ENCODE measurements around the gene IL23A.
A peak's percentile ranks its signal among the peaks of the same experiment; 100 is the strongest.

Gene IL23A

DNA sequence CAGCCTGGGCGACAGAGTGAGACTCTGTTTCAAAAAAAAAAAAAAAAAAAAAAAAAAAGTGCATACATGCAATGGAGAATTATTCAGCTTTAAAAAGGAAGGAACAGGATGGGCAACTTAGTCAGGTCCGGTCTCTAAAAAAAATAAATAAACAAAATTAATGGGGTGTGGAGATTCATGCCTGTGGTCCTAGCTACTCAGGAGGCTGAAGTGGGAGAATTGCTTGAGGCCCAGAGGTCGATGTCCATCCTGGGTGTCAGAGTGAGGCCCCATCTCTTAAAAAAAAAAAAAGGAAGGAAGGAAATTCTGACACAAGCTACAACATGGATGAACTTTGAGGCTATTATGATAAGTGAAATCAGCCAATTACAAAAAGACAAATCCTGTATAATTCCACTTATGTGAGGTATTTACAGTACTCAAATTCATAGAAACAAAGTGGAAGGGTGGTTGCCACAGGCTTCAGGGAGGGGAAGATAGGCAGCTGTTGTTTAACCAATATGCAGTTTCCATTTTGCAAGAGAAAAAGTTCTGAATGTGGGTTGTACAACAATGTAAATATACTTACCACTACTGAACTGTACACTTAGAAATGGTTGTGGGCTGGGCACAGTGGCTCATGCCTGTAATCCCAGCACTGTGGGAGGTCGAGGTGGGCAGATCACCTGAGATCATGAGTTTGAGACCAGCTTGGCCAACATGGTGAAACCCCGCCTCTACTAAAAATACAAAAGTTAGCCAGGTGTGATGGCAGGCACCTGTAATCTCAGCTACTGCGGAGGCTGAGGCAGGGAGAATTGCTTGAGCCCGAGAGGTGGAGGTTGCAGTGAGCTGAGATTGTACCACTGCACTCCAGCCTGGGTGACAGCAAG is 36.3 kb downstream of the IL23A start:
- Mint-ChIP-seq H3K27ac (no peak overlapping the region), H3K4me3 (no peak overlapping the region), H3K27me3 (no peaks in the 10 kb centered on the region), H3K9me3 (peaks cover 0 to 8% of the 10 kb centered on the region in 2 donors), H3K4me1 (no peaks in the 10 kb centered on the region)
- DNase-seq (no peak), ATAC-seq (no peak)

- no peak overlapping the region for H3K4me3 Mint-ChIP-seq
- no peak for DNase-seq
- no peaks in the 10 kb centered on the region for H3K27me3 Mint-ChIP-seq
- peaks cover 0 to 8% of the 10 kb centered on the region in 2 donors for H3K9me3 Mint-ChIP-seq
- no peak overlapping the region for H3K27ac Mint-ChIP-seq
- ATAC-seq = no peak
- H3K4me1 Mint-ChIP-seq = no peaks in the 10 kb centered on the region
These were observed 37.1 kb downstream of the IL23A start for GRCh38 chr12:56375598-56376434.

DNA sequence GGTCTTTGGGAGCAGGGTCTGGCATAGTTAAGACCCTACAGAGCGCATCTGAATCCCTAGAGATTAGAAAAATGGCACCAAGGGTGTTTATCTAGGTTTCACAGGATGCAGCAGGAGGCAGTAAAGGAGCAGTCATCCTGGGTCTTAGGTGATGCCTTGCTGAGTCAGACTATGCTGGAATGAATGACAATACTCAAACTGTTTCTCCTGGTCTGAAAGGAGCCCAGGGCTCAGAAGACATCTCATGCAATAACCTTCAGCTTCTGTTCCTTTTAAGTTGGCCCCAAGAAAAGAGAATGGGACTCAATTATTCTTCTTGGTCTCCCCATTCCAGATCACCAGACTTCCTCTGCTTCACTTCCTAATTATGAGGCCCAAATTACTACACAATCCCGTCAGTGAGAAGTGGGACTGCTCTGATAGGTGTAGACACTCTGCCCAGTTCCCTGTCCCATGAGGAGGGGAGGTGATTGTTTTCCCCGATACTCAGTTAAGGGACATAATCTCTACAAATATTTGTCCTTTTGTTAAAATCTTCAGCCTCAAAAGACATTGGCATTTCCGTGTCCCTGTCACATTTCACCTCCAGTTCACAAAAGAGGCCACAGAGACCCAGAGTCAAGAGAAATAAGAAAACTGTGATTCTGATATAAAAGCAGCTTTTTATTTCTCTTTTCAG is 38.8 kb downstream of the IL23A start:
- peak overlapping the region in 1 of 2 donors; percentile 31 for H3K27ac Mint-ChIP-seq
- no peaks in the 10 kb centered on the region for H3K4me1 Mint-ChIP-seq
- peak; percentile 56 for ATAC-seq

GRCh38 chr12:56377989-56378316 is 39.3 kb downstream of the IL23A start:
- no peak for ATAC-seq
- Mint-ChIP-seq H3K27me3 (no peaks in the 10 kb centered on the region), H3K4me3 (no peak overlapping the region), H3K27ac (no peak overlapping the region), H3K4me1 (no peaks in the 10 kb centered on the region), H3K9me3 (peaks cover 0 to 7% of the 10 kb centered on the region in 2 donors)
- no peak for DNase-seq

More for the DNA sequence above, 38.8 kb downstream of the IL23A start:
- Mint-ChIP-seq H3K27me3 (no peaks in the 10 kb centered on the region), H3K4me3 (no peak overlapping the region), H3K9me3 (peaks cover 0 to 8% of the 10 kb centered on the region in 2 donors)
- DNase-seq = no peak

DNA sequence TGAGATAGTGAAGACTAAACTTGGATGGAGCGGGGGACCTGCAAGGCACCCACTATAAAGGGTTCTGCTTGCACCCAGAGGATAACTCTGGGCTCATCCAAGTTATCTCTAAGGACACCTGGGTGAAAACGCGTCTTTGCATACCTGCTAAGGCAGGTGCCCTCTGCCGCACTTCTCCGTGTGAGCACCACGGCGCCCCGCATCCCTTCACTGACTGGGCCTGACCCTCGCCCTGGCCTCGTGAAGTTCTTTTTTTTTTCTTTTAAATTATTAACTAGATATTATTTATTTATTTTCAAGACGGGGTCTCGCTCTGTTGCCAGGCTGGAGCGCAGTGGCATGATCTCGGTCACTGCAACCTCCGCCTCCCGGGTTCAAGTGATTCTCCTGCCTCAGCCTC is 43.9 kb downstream of the IL23A start:
- no peaks in the 10 kb centered on the region for H3K4me1 Mint-ChIP-seq
- H3K27me3 Mint-ChIP-seq = no peaks in the 10 kb centered on the region
- H3K4me3 Mint-ChIP-seq = no peak overlapping the region
- no peaks in the 10 kb centered on the region for H3K9me3 Mint-ChIP-seq
- no peak for ATAC-seq
- H3K27ac Mint-ChIP-seq = no peak overlapping the region
- no peak for DNase-seq

DNA sequence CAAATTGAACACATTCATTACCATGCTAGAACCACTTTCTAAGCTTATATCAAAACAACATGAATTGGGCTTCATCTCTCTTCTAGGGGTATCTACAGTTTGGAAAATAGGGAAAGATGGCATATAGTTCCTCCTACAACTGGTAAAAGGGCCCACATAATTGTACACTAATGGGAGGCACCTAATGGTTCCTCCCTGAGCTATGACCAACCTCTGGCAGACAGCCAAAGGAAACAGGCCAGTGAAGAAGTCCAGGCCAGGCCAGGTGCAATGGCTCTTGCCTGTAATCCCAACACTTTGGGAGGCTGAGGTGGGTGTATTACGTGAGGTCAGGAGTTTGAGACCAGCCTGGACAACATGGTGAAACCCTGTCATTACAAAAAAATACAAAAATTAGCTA is 47.2 kb downstream of the IL23A start:
- ATAC-seq = no peak
- Mint-ChIP-seq H3K9me3 (no peaks in the 10 kb centered on the region), H3K27ac (no peak overlapping the region), H3K4me3 (no peak overlapping the region), H3K27me3 (no peaks in the 10 kb centered on the region), H3K4me1 (no peaks in the 10 kb centered on the region)
- no peak for DNase-seq

GRCh38 chr12:56387152-56387736 is 48.6 kb downstream of the IL23A start:
- H3K9me3 Mint-ChIP-seq = peaks cover 5 to 8% of the 10 kb centered on the region in 2 donors
- H3K27me3 Mint-ChIP-seq = no peaks in the 10 kb centered on the region
- no peak overlapping the region for H3K4me3 Mint-ChIP-seq
- H3K27ac Mint-ChIP-seq = no peak overlapping the region
- no peaks in the 10 kb centered on the region for H3K4me1 Mint-ChIP-seq
- ATAC-seq (no peak), DNase-seq (no peak)

- H3K4me1 Mint-ChIP-seq = no peaks in the 10 kb centered on the region
- DNase-seq (no peak), ATAC-seq (no peak)
- H3K27me3 Mint-ChIP-seq = no peaks in the 10 kb centered on the region
- H3K4me3 Mint-ChIP-seq = no peak overlapping the region
- H3K9me3 Mint-ChIP-seq = peaks cover 8 to 9% of the 10 kb centered on the region in 2 donors
- no peak overlapping the region for H3K27ac Mint-ChIP-seq
These were observed 50.7 kb downstream of the IL23A start for GRCh38 chr12:56389412-56389811.

Measured in stimulated activated naive CD8-positive, alpha-beta T cell treated with anti-CD3 and anti-CD28 coated beads, Interleukin-15, amount 100 ng/mL, for 72 hours (primary cell).